HCT116 (cell line): Measurements from ENCODE around the gene PALM2AKAP2. TPM values are rescaled to one million over a fixed set of nuclear protein-coding genes. Genes with fewer than 3 reads are reported as not detected.

Source experiments
- ATAC-seq: fragments of 200-7000 bp; cut with Tn5 transposase; 2 replicates; pipeline ENCODE4 v1.9.1; 2020; ENCODE audit warnings: mild to moderate bottlenecking, moderate library complexity
- BruUV-seq: library from RNA; stranded (reverse); fragments of 400-500 nt; replicated peaks from 2 replicates; lab custom pipeline; 2021; lab: Mats Ljungman, UMichigan
- CTCF ChIA-PET: fragments of 300-600 bp; sonication (Branson Sonifier 250); formaldehyde crosslinking; loops from one replicate; lab custom pipeline; 2021; ENCODE audit warnings: antibody characterized with exemption; lab: Charles Lee
- POLR2A ChIA-PET: fragments of 300-600, 350-600 bp; sonication (Branson Sonifier 250); formaldehyde crosslinking; loops from one replicate; lab custom pipeline; 2021; ENCODE audit warnings: antibody characterized with exemption; lab: Charles Lee
- RAD21 ChIA-PET, 2 experiments: fragments of 300-600 bp; sonication (Branson Sonifier 250); formaldehyde crosslinking; loops; one replicate each; lab custom pipeline; 2023; ENCODE audit warnings: low total read pairs in 2 of 2; ENCODE audit not compliant: uncharacterized antibody in 2 of 2, unreplicated experiment in 2 of 2, low non-redundant PET in 1 of 2; lab: Charles Lee
- DNase-seq: peaks from one replicate; pipeline ENCODE4 v3.0.0-alpha.2; 2010; ENCODE audit warnings: low read depth, low spot score
- H2AFZ ChIP-seq: fragments of 200-600 bp; shearing (Covaris generic), sonication (generic); 2 replicates; pipeline ENCODE4 v1.6.1; 2017; ENCODE audit warnings: low read depth, mixed run types, mixed read lengths, antibody characterized with exemption, low read length; ENCODE audit not compliant: poor library complexity, severe bottlenecking
- H3K27ac ChIP-seq: 2 replicates; pipeline ENCODE4 v1.5.1; 2012; ENCODE audit warnings: low read depth, low read length
- H3K27me3 ChIP-seq: fragments of 200-600 bp; sonication (generic); 2 replicates; pipeline ENCODE4 v1.6.1; 2016; ENCODE audit warnings: mixed run types, low read length, mixed read lengths; ENCODE audit not compliant: insufficient read depth
- H3K36me3 ChIP-seq, 2 experiments: fragments of 200-500 bp in 1 of 2; fragments of 200-600 bp in 1 of 2; sonication (Bioruptor generic) in 1 of 2; sonication (generic) in 1 of 2; 2 replicates each; pipeline versions ENCODE4 v1.5.1 to v1.6.1; 2014 to 2016; ENCODE audit warnings: low read length in 2 of 2, inconsistent platforms in 1 of 2, mixed read lengths in 1 of 2, mixed run types in 1 of 2; ENCODE audit not compliant: insufficient read depth in 2 of 2, control insufficient read depth in 1 of 2
- H3K4me1 ChIP-seq, 2 experiments: fragments of 200-600 bp in 1 of 2; sonication (generic) in 1 of 2; 2 replicates each; pipeline versions ENCODE4 v1.5.1 to v1.6.1; 2012 to 2017; ENCODE audit warnings: low read length in 2 of 2, inconsistent platforms in 1 of 2, mild to moderate bottlenecking in 1 of 2, mixed read lengths in 1 of 2, mixed run types in 1 of 2, moderate library complexity in 1 of 2; ENCODE audit not compliant: insufficient read depth in 2 of 2, control insufficient read depth in 1 of 2
- H3K4me2 ChIP-seq: fragments of 200-600 bp; sonication (generic); 2 replicates; pipeline ENCODE4 v1.6.1; 2017; ENCODE audit warnings: mixed run types, low read length, mixed read lengths
- H3K4me3 ChIP-seq, 2 experiments: fragments of 200-600 bp in 1 of 2; sonication (generic) in 1 of 2; replicated peaks in 1 of 2; 2 replicates each; pipeline ENCODE4 v1.5.1; 2011 to 2016; ENCODE audit warnings: low read length in 2 of 2, control low read depth in 1 of 2, low read depth in 1 of 2, mild to moderate bottlenecking in 1 of 2, mixed read lengths in 1 of 2, mixed run types in 1 of 2
- H3K79me2 ChIP-seq: fragments of 200-600 bp; sonication (generic); 2 replicates; pipeline ENCODE4 v1.6.1; 2017; ENCODE audit warnings: mild to moderate bottlenecking, mixed run types, low read length, moderate library complexity, mixed read lengths; ENCODE audit not compliant: insufficient read depth
- H3K9ac ChIP-seq: fragments of 200-600 bp; sonication (generic); 2 replicates; pipeline ENCODE4 v1.6.1; 2016; ENCODE audit warnings: low read length, mixed read lengths
- H3K9me2 ChIP-seq: fragments of 200-600 bp; sonication (generic), shearing (Covaris generic); 2 replicates; pipeline ENCODE4 v1.6.1; 2017; ENCODE audit warnings: mixed run types, mild to moderate bottlenecking, moderate library complexity; ENCODE audit not compliant: insufficient read depth
- H3K9me3 ChIP-seq, 2 experiments: fragments of 200-500 bp in 1 of 2; fragments of 200-600 bp in 1 of 2; sonication (Bioruptor generic) in 1 of 2; sonication (generic) in 1 of 2; 2 replicates each; pipeline ENCODE4 v1.6.1; 2014 to 2017; ENCODE audit warnings: low read length in 2 of 2, mixed read lengths in 2 of 2, inconsistent platforms in 1 of 2, low read depth in 1 of 2, mild to moderate bottlenecking in 1 of 2, mixed run types in 1 of 2, moderate library complexity in 1 of 2; ENCODE audit not compliant: control insufficient read depth in 1 of 2, insufficient read depth in 1 of 2
- H4K20me1 ChIP-seq: fragments of 200-600 bp; sonication (generic), shearing (Covaris generic); 2 replicates; pipeline ENCODE4 v1.6.1; 2017; ENCODE audit warnings: mixed run types, mild to moderate bottlenecking, moderate library complexity; ENCODE audit not compliant: insufficient read depth
- EZH2phosphoT487 ChIP-seq: fragments of 200-600 bp; IDR thresholded peaks from 2 replicates; pipeline ENCODE4 v1.6.1; 2018; ENCODE audit warnings: antibody characterized with exemption, borderline replicate concordance
- FOSL1 ChIP-seq: IDR thresholded peaks from 2 replicates; pipeline ENCODE4 v1.6.1; 2012; ENCODE audit warnings: low read depth
- POLR2AphosphoS5 ChIP-seq: IDR thresholded peaks from 2 replicates; pipeline ENCODE4 v1.6.1; 2011; ENCODE audit warnings: mild to moderate bottlenecking, low read depth, low read length, moderate library complexity
- SIN3A ChIP-seq: IDR thresholded peaks from 2 replicates; pipeline ENCODE4 v1.6.1; 2012; ENCODE audit warnings: low read depth
- SP1 ChIP-seq: IDR thresholded peaks from 2 replicates; pipeline ENCODE4 v1.6.1; 2012; ENCODE audit warnings: low read depth
- SRF ChIP-seq: IDR thresholded peaks from 2 replicates; pipeline ENCODE4 v1.6.1; 2012; ENCODE audit warnings: low read depth
- TCF7L2 ChIP-seq: IDR thresholded peaks from 2 replicates; pipeline ENCODE4 v1.7.0; 2011; ENCODE audit warnings: borderline replicate concordance, inconsistent platforms; ENCODE audit not compliant: insufficient read depth, insufficient read length; ENCODE audit errors: extremely low read depth
- ZNF274 ChIP-seq: fragments of 200-500 bp; sonication (Bioruptor generic); IDR thresholded peaks from 2 replicates; pipeline ENCODE4 v1.6.1; 2014; ENCODE audit warnings: mild to moderate bottlenecking, low read depth, low read length, inconsistent platforms
- intact Hi-C: fragments of 100-400 bp; cut with micrococcal nuclease; formaldehyde crosslinking; loops from 2 replicates; pipeline ENCODE4 v1.10.0; 2022
- total RNA-seq: library from RNA; stranded (reverse); gene quantifications from one replicate; pipeline ENCODE4 v1.2.1, GENCODE V29; 2021; ENCODE audit not compliant: unreplicated experiment
- TF ChIP-seq, protein P1 (sequence below), 3 experiments: fragments of 200-600 bp in 1 of 3; sonication (generic) in 1 of 3; IDR thresholded peaks in 2 of 3; conservative IDR thresholded peaks in 1 of 3; 2 replicates each; pipeline ENCODE4 v1.5.1; 2012 to 2017; ENCODE audit warnings: low read depth in 2 of 3, low read length in 2 of 3, antibody characterized with exemption in 1 of 3, borderline replicate concordance in 1 of 3, control low read depth in 1 of 3, mild to moderate bottlenecking in 1 of 3, mixed read lengths in 1 of 3, mixed run types in 1 of 3, moderate library complexity in 1 of 3; ENCODE audit not compliant: insufficient read depth in 1 of 3
- TF ChIP-seq, protein P2 (sequence below): IDR thresholded peaks from 2 replicates; pipeline ENCODE4 v1.6.1; 2012; ENCODE audit warnings: low read depth

The PALM2AKAP2 gene
- total RNA-seq, 1 experiment from 2014 or later: 0.34 TPM

DNA sequence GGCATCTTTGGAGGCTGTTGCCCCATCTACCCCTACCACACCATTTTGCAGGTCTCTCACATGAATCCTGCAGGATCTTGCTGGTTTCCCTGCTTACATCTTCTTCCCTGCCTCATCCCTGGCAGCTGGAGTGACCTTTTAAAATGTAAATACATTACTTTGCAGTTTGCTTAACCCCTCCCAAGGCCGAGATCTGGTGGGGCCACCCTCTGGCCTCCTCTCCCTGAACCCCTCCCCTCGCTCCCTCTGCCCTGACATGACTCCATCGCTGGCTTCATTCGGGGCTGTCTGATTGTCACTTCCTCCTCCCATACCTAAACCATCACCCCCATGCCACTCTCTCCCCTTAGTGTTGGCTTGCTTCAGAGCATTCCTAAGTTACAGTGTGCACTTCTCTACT, 12.6 kb upstream of the PALM2AKAP2 start:
- no peaks in the 10 kb centered on the region for H3K9me3 ChIP-seq
- no peaks in the 10 kb centered on the region for H3K36me3 ChIP-seq
- BruUV-seq: no TSS peak
- intact Hi-C loops: no loop called here
- H4K20me1 ChIP-seq: no peaks in the 10 kb centered on the region
- H3K4me3 ChIP-seq: no peak overlapping the region
- RAD21 ChIA-PET: no interaction called here
- no peak overlapping the region for H2AFZ ChIP-seq
- ATAC-seq (no peak), DNase-seq (no peak)
- no peaks in the 10 kb centered on the region for H3K9me2 ChIP-seq
- CTCF ChIA-PET: no interaction called here
- peaks cover 85% of the 10 kb centered on the region for H3K27me3 ChIP-seq
- H3K4me2 ChIP-seq: no peak overlapping the region
- H3K4me1 ChIP-seq: no peaks in the 10 kb centered on the region
- H3K79me2 ChIP-seq: no peaks in the 10 kb centered on the region
- TF ChIP-seq ZNF274 (no peak), SRF (no peak), TCF7L2 (no peak), SP1 (no peak), EZH2phosphoT487 (no peak), FOSL1 (no peak), SIN3A (no peak)
- TF ChIP-seq, protein P1, sequence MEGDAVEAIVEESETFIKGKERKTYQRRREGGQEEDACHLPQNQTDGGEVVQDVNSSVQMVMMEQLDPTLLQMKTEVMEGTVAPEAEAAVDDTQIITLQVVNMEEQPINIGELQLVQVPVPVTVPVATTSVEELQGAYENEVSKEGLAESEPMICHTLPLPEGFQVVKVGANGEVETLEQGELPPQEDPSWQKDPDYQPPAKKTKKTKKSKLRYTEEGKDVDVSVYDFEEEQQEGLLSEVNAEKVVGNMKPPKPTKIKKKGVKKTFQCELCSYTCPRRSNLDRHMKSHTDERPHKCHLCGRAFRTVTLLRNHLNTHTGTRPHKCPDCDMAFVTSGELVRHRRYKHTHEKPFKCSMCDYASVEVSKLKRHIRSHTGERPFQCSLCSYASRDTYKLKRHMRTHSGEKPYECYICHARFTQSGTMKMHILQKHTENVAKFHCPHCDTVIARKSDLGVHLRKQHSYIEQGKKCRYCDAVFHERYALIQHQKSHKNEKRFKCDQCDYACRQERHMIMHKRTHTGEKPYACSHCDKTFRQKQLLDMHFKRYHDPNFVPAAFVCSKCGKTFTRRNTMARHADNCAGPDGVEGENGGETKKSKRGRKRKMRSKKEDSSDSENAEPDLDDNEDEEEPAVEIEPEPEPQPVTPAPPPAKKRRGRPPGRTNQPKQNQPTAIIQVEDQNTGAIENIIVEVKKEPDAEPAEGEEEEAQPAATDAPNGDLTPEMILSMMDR (IDR thresholded peaks at IDR 0.05 in 2 of 3, conservative IDR thresholded peaks at IDR 0.05 in 1 of 3; ENCODE audit: borderline replicate concordance in 1 of 3, insufficient read depth in 1 of 3, low read depth in 2 of 3, low read length in 2 of 3): no peak
- POLR2A ChIA-PET: no interaction called here
- H3K9ac ChIP-seq: no peak overlapping the region
- H3K27ac ChIP-seq: no peak overlapping the region

DNA sequence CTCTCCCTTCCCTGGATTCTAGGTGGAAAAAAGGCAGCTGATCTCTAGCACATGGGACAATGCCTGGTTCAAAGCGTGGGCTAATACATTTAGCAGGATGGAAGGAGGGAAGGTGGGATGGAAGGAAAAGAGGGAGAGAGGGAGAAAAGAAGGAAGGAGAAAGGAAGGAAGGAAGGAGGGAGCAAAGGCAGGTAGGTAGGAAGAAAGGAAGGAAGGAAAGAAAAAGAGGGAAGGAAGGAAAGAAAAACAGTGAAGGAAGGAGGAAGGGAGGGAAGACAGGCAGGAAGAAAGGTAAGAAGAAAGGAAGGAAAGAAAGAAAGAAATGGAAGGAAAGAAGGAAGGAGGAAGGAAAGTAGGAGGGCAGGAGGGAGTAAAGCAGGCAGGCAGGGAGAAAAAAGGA, 12.2 kb upstream of the PALM2AKAP2 start:
- Histone ChIP-seq H3K9ac (no peak overlapping the region), H3K27me3 (peaks cover 80% of the 10 kb centered on the region), H3K4me2 (no peak overlapping the region), H4K20me1 (no peaks in the 10 kb centered on the region), H3K27ac (no peak overlapping the region), H2AFZ (no peak overlapping the region), H3K79me2 (no peaks in the 10 kb centered on the region), H3K36me3 (no peaks in the 10 kb centered on the region), H3K9me2 (no peaks in the 10 kb centered on the region), H3K4me1 (no peaks in the 10 kb centered on the region), H3K9me3 (no peaks in the 10 kb centered on the region), H3K4me3 (no peak overlapping the region)
- intact Hi-C loops: no loop called here
- ChIA-PET POLR2A (no interaction called here), RAD21 (no interaction called here), CTCF (no interaction called here)
- DNase-seq (no peak), ATAC-seq (no peak)
- TF ChIP-seq SRF (no peak), POLR2AphosphoS5 (no peak), SIN3A (no peak), EZH2phosphoT487 (no peak)
- TF ChIP-seq, protein P2, sequence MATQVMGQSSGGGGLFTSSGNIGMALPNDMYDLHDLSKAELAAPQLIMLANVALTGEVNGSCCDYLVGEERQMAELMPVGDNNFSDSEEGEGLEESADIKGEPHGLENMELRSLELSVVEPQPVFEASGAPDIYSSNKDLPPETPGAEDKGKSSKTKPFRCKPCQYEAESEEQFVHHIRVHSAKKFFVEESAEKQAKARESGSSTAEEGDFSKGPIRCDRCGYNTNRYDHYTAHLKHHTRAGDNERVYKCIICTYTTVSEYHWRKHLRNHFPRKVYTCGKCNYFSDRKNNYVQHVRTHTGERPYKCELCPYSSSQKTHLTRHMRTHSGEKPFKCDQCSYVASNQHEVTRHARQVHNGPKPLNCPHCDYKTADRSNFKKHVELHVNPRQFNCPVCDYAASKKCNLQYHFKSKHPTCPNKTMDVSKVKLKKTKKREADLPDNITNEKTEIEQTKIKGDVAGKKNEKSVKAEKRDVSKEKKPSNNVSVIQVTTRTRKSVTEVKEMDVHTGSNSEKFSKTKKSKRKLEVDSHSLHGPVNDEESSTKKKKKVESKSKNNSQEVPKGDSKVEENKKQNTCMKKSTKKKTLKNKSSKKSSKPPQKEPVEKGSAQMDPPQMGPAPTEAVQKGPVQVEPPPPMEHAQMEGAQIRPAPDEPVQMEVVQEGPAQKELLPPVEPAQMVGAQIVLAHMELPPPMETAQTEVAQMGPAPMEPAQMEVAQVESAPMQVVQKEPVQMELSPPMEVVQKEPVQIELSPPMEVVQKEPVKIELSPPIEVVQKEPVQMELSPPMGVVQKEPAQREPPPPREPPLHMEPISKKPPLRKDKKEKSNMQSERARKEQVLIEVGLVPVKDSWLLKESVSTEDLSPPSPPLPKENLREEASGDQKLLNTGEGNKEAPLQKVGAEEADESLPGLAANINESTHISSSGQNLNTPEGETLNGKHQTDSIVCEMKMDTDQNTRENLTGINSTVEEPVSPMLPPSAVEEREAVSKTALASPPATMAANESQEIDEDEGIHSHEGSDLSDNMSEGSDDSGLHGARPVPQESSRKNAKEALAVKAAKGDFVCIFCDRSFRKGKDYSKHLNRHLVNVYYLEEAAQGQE: no peak
- BruUV-seq: no TSS peak
